Measurements from ENCODE around the gene NCKAP5. TPM values are rescaled to one million over a fixed set of nuclear protein-coding genes. Genes with fewer than 3 reads are reported as not detected.

NCKAP5 gene
- total and polyA plus RNA-seq, 2 of the 8 experiments (the other 6 are each of a cell fraction or from before 2014, with no cell fraction given): 0.27 to 0.86 TPM

DNA sequence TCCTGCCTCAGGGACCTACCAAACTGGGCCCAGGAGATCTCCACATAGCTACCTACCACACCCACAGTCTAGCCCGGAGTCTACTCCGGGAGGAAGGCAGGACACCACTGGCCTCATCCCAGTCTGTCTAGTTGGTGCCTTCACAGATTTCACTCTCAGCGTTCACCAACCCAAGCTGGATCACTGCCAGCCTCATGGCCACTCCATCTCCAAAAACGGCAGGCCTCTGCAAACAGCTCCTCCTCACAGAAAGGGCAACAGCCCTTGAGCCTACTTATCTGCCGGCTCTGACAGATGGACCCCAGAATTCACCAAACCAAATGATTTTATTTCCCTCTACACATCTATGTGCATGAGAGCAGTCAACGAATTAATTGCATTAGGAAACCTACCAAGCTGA is 61.3 kb downstream of the NCKAP5 start:
- H2BK12ac ChIP-seq (ENCODE audit: low read depth, low read length): no peak overlapping the region
- H3K27ac ChIP-seq (ENCODE audit: low read depth, low read length): no peak overlapping the region
- no peaks in the 10 kb centered on the region for H4K20me1 ChIP-seq (replicated peaks in 1 of 2; ENCODE audit: control insufficient read depth in 1 of 2, insufficient read depth in 2 of 2, low read length in 2 of 2)
- no peaks in the 10 kb centered on the region for H3K79me2 ChIP-seq (ENCODE audit: control insufficient read depth in 1 of 2, insufficient read depth in 2 of 2, low read length in 2 of 2)
- no peaks in the 10 kb centered on the region for H3K79me1 ChIP-seq (ENCODE audit: low read depth, low read length)
- no peak overlapping the region for H2BK15ac ChIP-seq (ENCODE audit: low read length)
- no peak for FAIRE-seq
- no peak overlapping the region for H2BK20ac ChIP-seq (ENCODE audit: low read length)
- H3K56ac ChIP-seq (replicated peaks; ENCODE audit: insufficient read length, low read depth, low read length): no peak overlapping the region
- H3K4ac ChIP-seq (replicated peaks; ENCODE audit: insufficient read length, low read depth, low read length): no peak overlapping the region
- H3K23ac ChIP-seq (ENCODE audit: insufficient read length): no peak overlapping the region
- no peaks in the 10 kb centered on the region for H3K36me3 ChIP-seq (ENCODE audit: control insufficient read depth in 2 of 4, insufficient read depth in 4 of 4, low read length in 3 of 4)
- ChIA-PET POLR2A (ENCODE audit: partially characterized antibody) (no interaction called here), CTCF (ENCODE audit: partially characterized antibody) (interaction anchor here (1.0 kb wide), 1 partner anchor 12 kb away, joined by 3 read pairs; no protein-coding TSS in a partner anchor)
- TF ChIP-seq CBX8 (IDR thresholded peaks at IDR 0.05; ENCODE audit: borderline replicate concordance, low read depth, low read length): no peak
- no peak for TF ChIP-seq MAFK (IDR thresholded peaks at IDR 0.05; ENCODE audit: low read depth, low read length)
- no peak for TF ChIP-seq GTF2F1 (IDR thresholded peaks at IDR 0.05; ENCODE audit: borderline replicate concordance, low read depth, low read length)
- TF ChIP-seq RNF2 (IDR thresholded peaks at IDR 0.05; ENCODE audit: borderline replicate concordance, low read depth, low read length, missing control alignments, poor library complexity, severe bottlenecking): no peak
- no peak for TF ChIP-seq SP1 (IDR thresholded peaks at IDR 0.05; ENCODE audit: low read depth, low read length)
- no peak for TF ChIP-seq TBP (IDR thresholded peaks at IDR 0.05; ENCODE audit: low read depth, low read length)
- TF ChIP-seq CBX5 (IDR thresholded peaks at IDR 0.05; ENCODE audit: low read depth, low read length): no peak
- no peak for TF ChIP-seq SAP30 (IDR thresholded peaks at IDR 0.05; ENCODE audit: insufficient read depth, insufficient replicate concordance, low read length)
- no peak for TF ChIP-seq NRF1 (IDR thresholded peaks at IDR 0.05; ENCODE audit: low read depth, low read length)
- H3K27me3 ChIP-seq (replicated peaks in 1 of 4; ENCODE audit: control insufficient read depth in 3 of 4, extremely low read depth in 1 of 4, insufficient read depth in 3 of 4, low read length in 3 of 4): no peaks in the 10 kb centered on the region
- no peak overlapping the region for H4K5ac ChIP-seq (ENCODE audit: insufficient read length, low read depth, low read length)
- H3K9ac ChIP-seq (replicated peaks in 1 of 4; ENCODE audit: extremely low read depth in 1 of 4, low read depth in 3 of 4, low read length in 3 of 4): no peak overlapping the region
- H4K91ac ChIP-seq (replicated peaks; ENCODE audit: insufficient read length, low read length): no peak overlapping the region
- H2BK5ac ChIP-seq (ENCODE audit: low read depth, low read length): no peak overlapping the region
- H3K14ac ChIP-seq (ENCODE audit: insufficient read length): no peak overlapping the region
- H3K4me2 ChIP-seq (ENCODE audit: insufficient read depth in 1 of 2, low read depth in 2 of 2, low read length in 2 of 2): no peak overlapping the region
- H2BK120ac ChIP-seq (replicated peaks; ENCODE audit: low read depth, low read length): no peak overlapping the region
- no peak overlapping the region for H3K18ac ChIP-seq (ENCODE audit: extremely low read depth, low read length)
- no peak overlapping the region for H3K4me3 ChIP-seq (ENCODE audit: extremely low read depth in 1 of 4, insufficient read depth in 2 of 4, low read depth in 3 of 4, low read length in 4 of 4)
- no peak for DNase-seq (ENCODE audit: low read depth in 1 of 2, low spot score in 2 of 2)
- no peaks in the 10 kb centered on the region for H3K9me3 ChIP-seq (ENCODE audit: insufficient read depth in 2 of 2, low read depth in 1 of 2, low read length in 1 of 2)
- 91% methylated on average over 6 of the region's 6 CpGs; no CpG with 5 or more reads in 1 of the 2 experiments for WGBS, 2 experiments (ENCODE audit: extremely low coverage in 1 of 2, insufficient coverage in 1 of 2, insufficient read length in 1 of 2, insufficient replicate concordance in 2 of 2, low coverage in 1 of 2, low lambda C conversion rate in 2 of 2, missing lambda C conversion rate in 1 of 2)
- H2AFZ ChIP-seq (ENCODE audit: low read length): no peak overlapping the region
- no peak overlapping the region for H4K8ac ChIP-seq (ENCODE audit: extremely low read depth, insufficient read depth, low read length)
- H3K4me1 ChIP-seq (replicated peaks in 1 of 4; ENCODE audit: control insufficient read depth in 3 of 4, insufficient read depth in 4 of 4, low read length in 3 of 4): no peaks in the 10 kb centered on the region
- no peaks in the 10 kb centered on the region for H3K23me2 ChIP-seq (ENCODE audit: low read depth, low read length)
- no peak overlapping the region for H2AK5ac ChIP-seq (ENCODE audit: low read depth, low read length)
